ENCODE measurements around the gene LPP.

DNA sequence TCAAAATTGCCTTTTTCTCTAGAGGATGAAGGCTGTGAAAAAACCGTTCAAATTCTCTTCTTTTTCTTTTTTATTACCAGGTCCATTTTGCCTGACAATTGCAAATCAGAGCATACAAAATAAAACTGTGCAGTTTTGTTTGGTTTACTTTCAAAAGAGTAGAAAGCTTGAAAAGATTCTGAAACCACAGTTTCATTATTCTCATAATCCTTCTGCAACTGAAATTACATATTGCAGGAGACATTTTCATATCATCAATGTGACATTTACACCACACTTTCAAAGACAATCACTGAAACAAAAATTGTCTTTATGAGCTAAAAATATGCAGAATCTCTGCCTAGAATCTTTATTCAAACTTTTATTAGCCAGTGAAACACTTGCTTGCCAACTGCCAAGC, 721.5 kb downstream of the LPP start:
- no peak for TF ChIP-seq CTCF (IDR thresholded peaks at IDR 0.05; ENCODE audit: low read length)
- TF ChIP-seq EZH2 (optimal IDR thresholded peaks at IDR 0.05; ENCODE audit: low read depth, low read length): no peak
- TF ChIP-seq EZH2phosphoT487 (IDR thresholded peaks at IDR 0.05; ENCODE audit: low read length): peak; percentile 92; the same call in 1 of the 2 replicates

Measured in MM.1S (cell line).